Subcutaneous adipose tissue (tissue), 4 donors: ENCODE data around the gene CDO1. TPM values are rescaled to one million over a fixed set of nuclear protein-coding genes. Genes with fewer than 3 reads are reported as not detected.

ENCODE experiments used
- total RNA-seq, 4 donors: library from RNA; depleted of rRNA; stranded (reverse); fragments of >200 nt; gene quantifications; one replicate each; pipeline ENCODE4 v1.1.0, GENCODE V29; 2016
- TF ChIP-seq, protein P1 (sequence below): fragments of 450-650 bp; IDR thresholded peaks from one replicate; pipeline ENCODE4 v1.5.1; 2016; ENCODE audit warnings: low read depth, mild to moderate bottlenecking, control low read depth, antibody characterized with exemption, moderate library complexity

Gene CDO1
- total RNA-seq, 4 donors from 2014 or later, result 74.2 to 349 (median 229) TPM

DNA sequence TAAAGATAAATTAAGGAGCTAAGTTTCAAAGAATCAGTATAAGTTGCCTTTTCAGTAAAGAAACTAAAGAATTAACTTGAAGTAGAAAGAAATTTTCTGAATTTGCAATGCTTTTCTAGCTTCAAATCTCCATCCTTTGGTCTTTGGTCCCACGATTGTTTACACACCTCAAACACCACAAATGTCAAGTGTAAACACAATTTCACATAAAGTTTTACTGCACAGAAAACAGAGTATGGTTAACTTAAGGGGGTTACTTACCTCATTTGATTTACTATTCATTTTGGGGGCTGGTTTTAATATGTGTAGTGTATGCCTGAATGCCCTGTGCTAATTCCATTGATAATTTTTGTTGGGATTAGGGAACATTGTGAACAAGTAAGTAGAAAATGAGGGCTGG lies 4.1 kb downstream of the CDO1 start:
- TF ChIP-seq, protein P1, sequence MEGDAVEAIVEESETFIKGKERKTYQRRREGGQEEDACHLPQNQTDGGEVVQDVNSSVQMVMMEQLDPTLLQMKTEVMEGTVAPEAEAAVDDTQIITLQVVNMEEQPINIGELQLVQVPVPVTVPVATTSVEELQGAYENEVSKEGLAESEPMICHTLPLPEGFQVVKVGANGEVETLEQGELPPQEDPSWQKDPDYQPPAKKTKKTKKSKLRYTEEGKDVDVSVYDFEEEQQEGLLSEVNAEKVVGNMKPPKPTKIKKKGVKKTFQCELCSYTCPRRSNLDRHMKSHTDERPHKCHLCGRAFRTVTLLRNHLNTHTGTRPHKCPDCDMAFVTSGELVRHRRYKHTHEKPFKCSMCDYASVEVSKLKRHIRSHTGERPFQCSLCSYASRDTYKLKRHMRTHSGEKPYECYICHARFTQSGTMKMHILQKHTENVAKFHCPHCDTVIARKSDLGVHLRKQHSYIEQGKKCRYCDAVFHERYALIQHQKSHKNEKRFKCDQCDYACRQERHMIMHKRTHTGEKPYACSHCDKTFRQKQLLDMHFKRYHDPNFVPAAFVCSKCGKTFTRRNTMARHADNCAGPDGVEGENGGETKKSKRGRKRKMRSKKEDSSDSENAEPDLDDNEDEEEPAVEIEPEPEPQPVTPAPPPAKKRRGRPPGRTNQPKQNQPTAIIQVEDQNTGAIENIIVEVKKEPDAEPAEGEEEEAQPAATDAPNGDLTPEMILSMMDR, result no peak

DNA sequence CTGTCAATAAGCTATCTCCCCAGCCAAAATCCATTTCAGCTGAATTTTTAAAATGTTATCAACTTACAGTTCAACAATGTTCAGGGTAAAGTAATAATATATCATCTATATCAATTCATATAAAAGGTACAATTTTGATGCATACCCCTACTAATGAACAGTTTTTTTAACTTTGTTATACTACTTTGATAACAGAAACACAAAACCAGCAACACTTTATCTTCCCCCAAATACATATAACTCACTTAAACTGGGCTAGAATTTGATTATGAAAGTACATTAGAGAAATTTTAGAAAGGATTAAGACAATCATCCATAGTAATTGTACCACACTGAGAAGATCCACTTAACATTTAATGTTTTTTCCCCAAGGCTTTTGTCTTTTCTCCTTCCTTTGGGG lies 5.1 kb downstream of the CDO1 start:
- TF ChIP-seq, protein P1, result no peak

DNA sequence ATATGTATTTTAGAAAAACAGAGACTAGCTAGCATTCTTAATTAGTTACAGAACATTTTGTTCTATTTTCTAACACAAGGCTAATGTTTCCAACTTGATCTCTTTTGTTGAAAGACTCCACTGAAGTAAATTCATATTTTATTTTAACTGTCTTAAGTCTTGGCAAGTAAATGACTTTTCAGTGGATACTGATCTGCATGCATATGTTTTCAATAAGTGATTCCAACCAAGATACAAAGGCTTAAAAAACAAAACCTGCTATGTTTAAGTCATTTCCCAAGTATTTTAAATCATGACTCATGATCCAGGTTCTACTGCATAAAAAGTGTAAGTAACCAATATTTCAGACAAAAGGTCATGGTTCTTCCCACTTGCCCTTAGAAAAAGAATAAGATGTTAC lies 5.7 kb downstream of the CDO1 start:
- TF ChIP-seq, protein P1, result no peak

DNA sequence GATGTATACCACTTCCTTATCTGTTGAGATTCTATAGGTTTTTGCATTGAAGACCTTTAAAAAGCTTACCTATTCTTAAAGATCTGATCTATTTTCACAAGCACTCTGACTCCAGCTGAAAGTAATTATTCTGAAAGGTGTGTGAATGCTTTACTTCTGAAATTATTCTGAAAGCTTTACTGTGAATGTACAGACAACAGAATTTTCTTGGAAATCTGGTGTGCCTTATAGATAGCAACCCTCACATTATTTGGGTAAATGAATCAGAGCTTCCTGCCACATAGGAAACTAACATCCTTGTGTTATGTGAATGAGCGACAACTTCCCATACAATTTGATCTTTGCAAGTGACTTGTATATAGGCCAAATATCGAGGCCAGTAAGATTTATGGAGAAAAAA lies 6.5 kb downstream of the CDO1 start:
- TF ChIP-seq, protein P1, result no peak

DNA sequence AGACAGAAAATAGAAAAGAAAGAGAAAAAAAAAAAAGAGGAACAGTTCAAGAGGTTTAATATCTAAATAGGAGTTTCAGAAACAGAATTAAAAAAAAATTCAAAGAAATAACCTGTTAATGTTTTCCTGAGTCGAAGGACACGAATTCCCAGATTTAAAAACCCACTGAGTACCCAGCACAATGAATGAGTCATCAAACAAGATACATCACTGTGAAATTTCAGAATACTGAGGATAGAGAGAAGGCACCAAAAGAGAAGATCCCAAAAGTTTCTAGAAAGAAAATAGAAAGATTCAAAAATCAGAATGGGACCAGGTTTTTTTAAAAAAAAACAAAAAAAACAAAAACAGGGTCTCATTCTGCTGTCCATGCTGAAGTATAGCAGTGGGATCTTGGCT lies 8.8 kb downstream of the CDO1 start:
- TF ChIP-seq, protein P1, result no peak

DNA sequence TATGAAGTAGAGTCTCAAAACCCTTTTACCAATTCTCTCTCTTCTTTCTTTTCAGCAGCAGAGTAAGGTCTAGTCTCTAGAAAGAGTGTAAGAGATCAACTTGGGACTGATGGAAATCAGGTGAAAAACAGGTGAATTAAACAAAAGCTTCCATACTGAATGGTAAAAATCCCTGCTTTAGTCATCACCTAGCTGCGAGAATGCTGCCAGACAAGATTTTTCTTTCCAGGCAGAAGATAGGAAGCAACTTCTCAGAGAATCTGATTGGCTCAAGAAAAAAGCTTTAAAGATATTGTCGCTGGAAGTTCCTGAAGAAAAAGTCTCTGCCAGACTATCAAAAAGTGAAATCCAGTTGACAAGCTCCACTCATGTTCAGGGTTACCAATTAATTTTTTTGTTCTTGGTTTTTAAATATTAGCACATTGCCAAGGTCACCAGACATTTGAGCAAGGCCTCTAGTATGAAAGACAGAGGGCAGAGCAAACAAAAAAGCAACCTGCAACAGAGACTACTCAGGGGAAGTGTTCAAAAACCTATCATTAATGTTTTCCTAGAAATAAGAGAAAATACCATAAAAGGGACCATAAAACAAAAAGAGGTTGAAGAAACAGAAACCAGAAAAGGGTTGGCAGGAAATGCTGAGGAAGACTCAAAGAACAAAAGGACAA lies 9.3 kb downstream of the CDO1 start:
- TF ChIP-seq, protein P1, result no peak

DNA sequence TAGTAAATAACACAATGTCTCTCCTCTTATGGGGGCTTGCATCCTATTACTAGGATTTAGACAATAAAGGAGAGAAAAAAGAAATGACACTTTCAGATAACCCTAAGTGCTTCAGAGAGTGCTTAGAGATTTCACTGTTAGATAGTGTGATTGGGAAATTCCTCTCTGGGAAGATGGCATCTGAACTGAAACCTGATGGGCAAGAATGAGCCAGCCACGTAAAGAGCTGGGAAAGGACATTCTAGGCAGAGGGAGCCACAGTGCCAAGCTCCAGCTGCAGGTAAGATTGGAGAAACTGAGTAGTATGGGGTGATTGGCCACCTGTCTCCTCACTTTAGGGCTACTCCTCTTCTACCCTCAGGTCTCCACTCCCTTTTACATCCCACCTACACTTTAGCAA lies 14.5 kb downstream of the CDO1 start:
- TF ChIP-seq, protein P1, result no peak
